ENCODE data around the gene RNF220.

Gene RNF220

GRCh38 chr1:44405031-44405797, at the start of gene RNF220:
Gene RNF220 (plus strand): TSS chr1:44405255.
- no peak for FAIRE-seq

GRCh38 chr1:44355582-44356305, 49.3 kb upstream of the RNF220 start:
- no peak for FAIRE-seq

GRCh38 chr1:44357710-44358109, 47.3 kb upstream of the RNF220 start:
- no peak for FAIRE-seq

- no peak for FAIRE-seq
These were observed 45.7 kb upstream of the RNF220 start for GRCh38 chr1:44359234-44359935.

- no peak for FAIRE-seq
These were observed 43.6 kb upstream of the RNF220 start for GRCh38 chr1:44361478-44361877.

GRCh38 chr1:44366371-44366975, 38.6 kb upstream of the RNF220 start:
- no peak for FAIRE-seq

- no peak for FAIRE-seq
These were observed 37.1 kb upstream of the RNF220 start for GRCh38 chr1:44367944-44368343.

GRCh38 chr1:44368471-44369151, 36.4 kb upstream of the RNF220 start:
- no peak for FAIRE-seq

GRCh38 chr1:44371206-44371605, 33.8 kb upstream of the RNF220 start:
- FAIRE-seq = no peak

GRCh38 chr1:44375547-44375946, 29.5 kb upstream of the RNF220 start:
- FAIRE-seq = no peak

- no peak for FAIRE-seq
These were observed 26.9 kb upstream of the RNF220 start for GRCh38 chr1:44377925-44378784.

GRCh38 chr1:44380666-44381177, 24.3 kb upstream of the RNF220 start:
- FAIRE-seq = no peak

- FAIRE-seq = no peak
These were observed 16.5 kb upstream of the RNF220 start for GRCh38 chr1:44388551-44388950.

GRCh38 chr1:44389437-44389836, 15.6 kb upstream of the RNF220 start:
- no peak for FAIRE-seq

GRCh38 chr1:44390277-44390676, 14.8 kb upstream of the RNF220 start:
- no peak for FAIRE-seq

GRCh38 chr1:44401256-44402228, 3.5 kb upstream of the RNF220 start:
- no peak for FAIRE-seq

GRCh38 chr1:44405798-44406736, 1.0 kb downstream of the RNF220 start:
- FAIRE-seq = no peak

- FAIRE-seq = no peak
These were observed 1.8 kb downstream of the RNF220 start for GRCh38 chr1:44406737-44407429.

All from endometrium (tissue), 2 donors.